ENCODE measurements around the gene TTI1.

TTI1 gene

GRCh38 chr20:38062890-38063289 is 29.6 kb upstream of the TTI1 start:
- H3K27ac Mint-ChIP-seq, result no peak overlapping the region
- no peaks in the 10 kb centered on the region for H3K27me3 Mint-ChIP-seq (ENCODE audit: low read depth)
- no peak overlapping the region for H3K4me3 Mint-ChIP-seq
- H3K9me3 Mint-ChIP-seq, result no peaks in the 10 kb centered on the region
- H3K4me1 Mint-ChIP-seq (ENCODE audit: low read depth), result peaks cover 6% of the 10 kb centered on the region
- H3K36me3 Mint-ChIP-seq (ENCODE audit: low read depth), result peaks cover 37% of the 10 kb centered on the region

DNA sequence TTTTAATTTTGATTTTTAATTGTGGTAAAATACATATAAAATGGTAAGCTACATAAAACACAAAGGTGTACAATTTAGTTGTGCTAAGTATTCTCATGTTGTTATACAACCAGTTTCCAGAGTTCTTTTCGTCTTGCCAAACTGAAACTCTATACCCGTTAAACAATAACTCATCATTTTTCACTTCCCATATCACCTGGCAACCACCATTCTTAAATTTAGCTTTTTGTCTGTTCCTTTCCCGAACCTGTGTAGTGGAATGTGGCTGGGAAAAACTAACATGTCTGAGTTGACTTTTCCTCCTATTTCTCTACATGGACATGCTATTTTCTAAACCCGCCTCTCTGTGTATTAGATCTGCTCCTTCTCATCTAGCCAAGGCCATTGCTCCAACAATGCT is 27.9 kb upstream of the TTI1 start:
- H3K36me3 Mint-ChIP-seq (ENCODE audit: low read depth), result peaks cover 33% of the 10 kb centered on the region
- H3K4me1 Mint-ChIP-seq (ENCODE audit: low read depth), result peaks cover 15% of the 10 kb centered on the region
- H3K9me3 Mint-ChIP-seq, result no peaks in the 10 kb centered on the region
- H3K27ac Mint-ChIP-seq, result no peak overlapping the region
- no peak overlapping the region for H3K4me3 Mint-ChIP-seq
- no peaks in the 10 kb centered on the region for H3K27me3 Mint-ChIP-seq (ENCODE audit: low read depth)

GRCh38 chr20:38060536-38060935 is 27.3 kb upstream of the TTI1 start:
- Mint-ChIP-seq H3K9me3 (no peaks in the 10 kb centered on the region), H3K4me3 (no peak overlapping the region), H3K27ac (no peak overlapping the region), H3K36me3 (ENCODE audit: low read depth) (peaks cover 28% of the 10 kb centered on the region), H3K4me1 (ENCODE audit: low read depth) (peaks cover 15% of the 10 kb centered on the region), H3K27me3 (ENCODE audit: low read depth) (no peaks in the 10 kb centered on the region)

DNA sequence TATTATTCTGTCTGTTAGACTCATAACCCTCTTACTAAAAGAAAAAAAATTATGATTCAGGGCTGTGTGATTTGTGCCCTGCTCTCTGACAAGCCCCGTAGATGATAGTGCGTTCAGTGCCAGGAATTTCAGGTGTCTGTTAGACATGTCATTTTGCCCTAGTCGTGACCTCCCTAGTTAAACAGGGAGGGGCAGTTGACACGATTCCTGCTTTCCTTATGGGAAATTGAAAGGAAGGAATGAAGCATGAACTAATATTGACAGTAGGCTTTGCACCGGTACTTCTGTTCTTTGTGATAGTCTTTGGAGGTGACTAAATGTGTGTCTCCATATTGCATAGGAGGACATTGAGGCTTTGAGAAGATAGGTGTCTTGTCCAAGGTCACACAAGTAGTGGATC is 26.6 kb upstream of the TTI1 start:
- peaks cover 19% of the 10 kb centered on the region for H3K4me1 Mint-ChIP-seq (ENCODE audit: low read depth)
- no peaks in the 10 kb centered on the region for H3K27me3 Mint-ChIP-seq (ENCODE audit: low read depth)
- peaks cover 30% of the 10 kb centered on the region for H3K36me3 Mint-ChIP-seq (ENCODE audit: low read depth)
- no peak overlapping the region for H3K4me3 Mint-ChIP-seq
- H3K9me3 Mint-ChIP-seq, result no peaks in the 10 kb centered on the region
- H3K27ac Mint-ChIP-seq, result no peak overlapping the region

- Mint-ChIP-seq H3K27me3 (ENCODE audit: low read depth) (no peaks in the 10 kb centered on the region), H3K4me1 (ENCODE audit: low read depth) (peaks cover 23% of the 10 kb centered on the region), H3K9me3 (no peaks in the 10 kb centered on the region), H3K36me3 (ENCODE audit: low read depth) (peaks cover 27% of the 10 kb centered on the region), H3K27ac (peak overlapping the region; percentile 73), H3K4me3 (no peak overlapping the region)
Measured at GRCh38 chr20:38057351-38057972, 24.2 kb upstream of the TTI1 start.

GRCh38 chr20:38055848-38056247 is 22.6 kb upstream of the TTI1 start:
- Mint-ChIP-seq H3K4me1 (ENCODE audit: low read depth) (peaks cover 23% of the 10 kb centered on the region), H3K27me3 (ENCODE audit: low read depth) (no peaks in the 10 kb centered on the region), H3K4me3 (no peak overlapping the region), H3K36me3 (ENCODE audit: low read depth) (peaks cover 32% of the 10 kb centered on the region), H3K9me3 (no peaks in the 10 kb centered on the region), H3K27ac (no peak overlapping the region)

DNA sequence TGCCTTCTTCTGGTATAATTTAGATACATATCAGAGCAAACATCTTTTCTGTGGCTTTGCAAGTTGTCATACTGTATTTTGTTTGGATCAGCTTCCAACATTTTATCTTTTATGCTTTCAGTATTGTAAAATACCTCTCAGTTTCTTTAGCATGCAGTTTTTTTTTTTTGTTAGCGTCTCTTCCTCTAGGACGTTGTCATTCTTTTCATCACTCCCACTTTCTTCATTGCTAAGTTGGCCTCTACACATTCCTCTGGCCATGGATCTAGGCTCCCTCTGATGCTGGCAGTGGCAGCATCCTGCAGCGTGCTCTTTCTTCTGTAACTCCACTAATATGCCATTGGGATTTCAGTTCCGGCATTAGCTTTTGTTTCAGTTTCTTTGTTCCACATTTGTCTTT is 22.0 kb upstream of the TTI1 start:
- no peak overlapping the region for H3K4me3 Mint-ChIP-seq
- no peaks in the 10 kb centered on the region for H3K27me3 Mint-ChIP-seq (ENCODE audit: low read depth)
- no peaks in the 10 kb centered on the region for H3K9me3 Mint-ChIP-seq
- peaks cover 20% of the 10 kb centered on the region for H3K4me1 Mint-ChIP-seq (ENCODE audit: low read depth)
- H3K27ac Mint-ChIP-seq, result no peak overlapping the region
- H3K36me3 Mint-ChIP-seq (ENCODE audit: low read depth), result peaks cover 30% of the 10 kb centered on the region

- H3K27ac Mint-ChIP-seq, result no peak overlapping the region
- H3K36me3 Mint-ChIP-seq (ENCODE audit: low read depth), result peaks cover 30% of the 10 kb centered on the region
- no peak overlapping the region for H3K4me3 Mint-ChIP-seq
- no peaks in the 10 kb centered on the region for H3K9me3 Mint-ChIP-seq
- H3K4me1 Mint-ChIP-seq (ENCODE audit: low read depth), result peaks cover 25% of the 10 kb centered on the region
- H3K27me3 Mint-ChIP-seq (ENCODE audit: low read depth), result no peaks in the 10 kb centered on the region
Measured at GRCh38 chr20:38054647-38055046, 21.4 kb upstream of the TTI1 start.

GRCh38 chr20:38052870-38053269 is 19.6 kb upstream of the TTI1 start:
- Mint-ChIP-seq H3K27ac (no peak overlapping the region), H3K36me3 (ENCODE audit: low read depth) (peaks cover 26% of the 10 kb centered on the region), H3K4me3 (no peak overlapping the region), H3K4me1 (ENCODE audit: low read depth) (peaks cover 25% of the 10 kb centered on the region), H3K9me3 (no peaks in the 10 kb centered on the region), H3K27me3 (ENCODE audit: low read depth) (no peaks in the 10 kb centered on the region)

GRCh38 chr20:38050686-38051085 is 17.4 kb upstream of the TTI1 start:
- peaks cover 25% of the 10 kb centered on the region for H3K36me3 Mint-ChIP-seq (ENCODE audit: low read depth)
- H3K27ac Mint-ChIP-seq, result no peak overlapping the region
- H3K4me1 Mint-ChIP-seq (ENCODE audit: low read depth), result peaks cover 25% of the 10 kb centered on the region
- no peak overlapping the region for H3K4me3 Mint-ChIP-seq
- no peaks in the 10 kb centered on the region for H3K27me3 Mint-ChIP-seq (ENCODE audit: low read depth)
- no peaks in the 10 kb centered on the region for H3K9me3 Mint-ChIP-seq

DNA sequence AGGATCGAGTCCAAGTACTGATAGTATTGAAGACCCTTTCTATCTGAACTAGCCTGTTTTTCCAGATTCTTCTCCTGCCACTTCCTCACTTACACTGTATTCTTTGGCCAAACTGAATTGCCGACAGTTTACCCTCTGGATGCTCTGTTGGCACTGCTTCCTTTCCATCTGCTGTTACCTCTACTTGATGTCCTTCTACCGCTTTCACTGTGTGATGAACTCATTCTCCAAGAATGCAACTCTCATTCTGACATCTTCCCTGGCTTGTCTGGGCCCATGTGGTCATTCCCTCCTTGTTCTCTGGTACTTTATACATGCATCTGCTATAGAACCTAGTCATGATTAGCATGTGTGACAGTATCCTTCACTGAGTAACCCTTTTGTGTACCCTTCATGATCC is 16.5 kb upstream of the TTI1 start:
- H3K4me3 Mint-ChIP-seq, result no peak overlapping the region
- H3K9me3 Mint-ChIP-seq, result no peaks in the 10 kb centered on the region
- H3K4me1 Mint-ChIP-seq (ENCODE audit: low read depth), result peaks cover 21% of the 10 kb centered on the region
- H3K27me3 Mint-ChIP-seq (ENCODE audit: low read depth), result no peaks in the 10 kb centered on the region
- no peak overlapping the region for H3K27ac Mint-ChIP-seq
- H3K36me3 Mint-ChIP-seq (ENCODE audit: low read depth), result peaks cover 23% of the 10 kb centered on the region

- Mint-ChIP-seq H3K4me1 (ENCODE audit: low read depth) (peaks cover 17% of the 10 kb centered on the region), H3K36me3 (ENCODE audit: low read depth) (peaks cover 39% of the 10 kb centered on the region), H3K27ac (no peak overlapping the region), H3K27me3 (ENCODE audit: low read depth) (no peaks in the 10 kb centered on the region), H3K9me3 (no peaks in the 10 kb centered on the region), H3K4me3 (no peak overlapping the region)
Measured at GRCh38 chr20:38046572-38046971, 13.3 kb upstream of the TTI1 start.

GRCh38 chr20:38044685-38045084 is 11.4 kb upstream of the TTI1 start:
- H3K27ac Mint-ChIP-seq, result no peak overlapping the region
- peaks cover 9% of the 10 kb centered on the region for H3K4me1 Mint-ChIP-seq (ENCODE audit: low read depth)
- no peaks in the 10 kb centered on the region for H3K27me3 Mint-ChIP-seq (ENCODE audit: low read depth)
- H3K9me3 Mint-ChIP-seq, result no peaks in the 10 kb centered on the region
- peaks cover 36% of the 10 kb centered on the region for H3K36me3 Mint-ChIP-seq (ENCODE audit: low read depth)
- H3K4me3 Mint-ChIP-seq, result no peak overlapping the region

GRCh38 chr20:38043512-38044300 is 10.4 kb upstream of the TTI1 start:
- peaks cover 34% of the 10 kb centered on the region for H3K36me3 Mint-ChIP-seq (ENCODE audit: low read depth)
- no peak overlapping the region for H3K4me3 Mint-ChIP-seq

GRCh38 chr20:38040276-38040675 is 7.0 kb upstream of the TTI1 start:
- H3K4me1 Mint-ChIP-seq (ENCODE audit: low read depth), result peaks cover 9% of the 10 kb centered on the region
- H3K4me3 Mint-ChIP-seq, result no peak overlapping the region
- H3K27ac Mint-ChIP-seq, result peak overlapping the region; percentile 31
- H3K27me3 Mint-ChIP-seq (ENCODE audit: low read depth), result no peaks in the 10 kb centered on the region
- peaks cover 35% of the 10 kb centered on the region for H3K36me3 Mint-ChIP-seq (ENCODE audit: low read depth)
- no peaks in the 10 kb centered on the region for H3K9me3 Mint-ChIP-seq

More at GRCh38 chr20:38043512-38044300, 10.4 kb upstream of the TTI1 start:
- Mint-ChIP-seq H3K27ac (no peak overlapping the region), H3K4me1 (ENCODE audit: low read depth) (peaks cover 8% of the 10 kb centered on the region), H3K9me3 (no peaks in the 10 kb centered on the region), H3K27me3 (ENCODE audit: low read depth) (no peaks in the 10 kb centered on the region)

Data from T-helper 1 cell treated with Interleukin-12 subunit alpha and Interleukin-12 subunit beta and Interleukin-4 antibody, amounts not matched to agents 30 μg/mL and 1 μg/mL, for 36 hours (primary cell).